ENCODE data around the gene UNC50. TPM values are rescaled to one million over a fixed set of nuclear protein-coding genes. Genes with fewer than 3 reads are reported as not detected.
"Not testable (repeated sequence)": the region's sequence is repeated elsewhere in the genome, so short reads cannot be mapped to it uniquely, and the experiment has no call there.

UNC50 gene
- total RNA-seq, 4 donors from 2014 or later = 12.0 to 57.9 (median 33.9) TPM

DNA sequence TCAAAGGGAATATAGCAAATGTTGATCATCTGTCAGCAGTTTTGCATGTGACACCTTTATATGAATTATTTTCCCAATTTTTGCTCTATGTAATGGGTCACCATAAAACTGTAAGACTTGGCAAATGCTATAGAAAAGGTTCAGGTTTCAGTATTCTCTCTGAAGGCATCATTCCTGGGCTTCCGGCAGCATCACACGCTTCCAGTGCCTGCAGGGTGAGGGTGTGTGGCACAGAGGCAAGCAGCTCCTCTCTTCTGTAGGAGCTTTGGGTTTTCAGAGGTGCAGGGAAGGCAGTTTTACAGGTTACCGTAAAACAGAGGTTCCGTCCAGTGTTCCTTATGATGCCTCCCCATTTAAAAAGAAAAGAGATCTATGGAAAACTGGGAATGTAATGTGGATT, 18.9 kb upstream of the UNC50 start:
- no peak overlapping the region for H3K4me3 ChIP-seq
- no peak for DNase-seq
- no peaks in the 10 kb centered on the region for H3K9me3 ChIP-seq
- intact Hi-C loops (cut with DNase I; ENCODE audit: low total_unique reads) = no loop called here
- H3K36me3 ChIP-seq = no peaks in the 10 kb centered on the region
- no peaks in the 10 kb centered on the region for H3K4me1 ChIP-seq
- H3K27ac ChIP-seq = no peak overlapping the region
- no peak for TF ChIP-seq POLR2A (IDR thresholded peaks at IDR 0.05)
- TF ChIP-seq, protein P1, sequence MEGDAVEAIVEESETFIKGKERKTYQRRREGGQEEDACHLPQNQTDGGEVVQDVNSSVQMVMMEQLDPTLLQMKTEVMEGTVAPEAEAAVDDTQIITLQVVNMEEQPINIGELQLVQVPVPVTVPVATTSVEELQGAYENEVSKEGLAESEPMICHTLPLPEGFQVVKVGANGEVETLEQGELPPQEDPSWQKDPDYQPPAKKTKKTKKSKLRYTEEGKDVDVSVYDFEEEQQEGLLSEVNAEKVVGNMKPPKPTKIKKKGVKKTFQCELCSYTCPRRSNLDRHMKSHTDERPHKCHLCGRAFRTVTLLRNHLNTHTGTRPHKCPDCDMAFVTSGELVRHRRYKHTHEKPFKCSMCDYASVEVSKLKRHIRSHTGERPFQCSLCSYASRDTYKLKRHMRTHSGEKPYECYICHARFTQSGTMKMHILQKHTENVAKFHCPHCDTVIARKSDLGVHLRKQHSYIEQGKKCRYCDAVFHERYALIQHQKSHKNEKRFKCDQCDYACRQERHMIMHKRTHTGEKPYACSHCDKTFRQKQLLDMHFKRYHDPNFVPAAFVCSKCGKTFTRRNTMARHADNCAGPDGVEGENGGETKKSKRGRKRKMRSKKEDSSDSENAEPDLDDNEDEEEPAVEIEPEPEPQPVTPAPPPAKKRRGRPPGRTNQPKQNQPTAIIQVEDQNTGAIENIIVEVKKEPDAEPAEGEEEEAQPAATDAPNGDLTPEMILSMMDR (IDR thresholded peaks at IDR 0.05) = no peak
- H3K27me3 ChIP-seq = no peaks in the 10 kb centered on the region

DNA sequence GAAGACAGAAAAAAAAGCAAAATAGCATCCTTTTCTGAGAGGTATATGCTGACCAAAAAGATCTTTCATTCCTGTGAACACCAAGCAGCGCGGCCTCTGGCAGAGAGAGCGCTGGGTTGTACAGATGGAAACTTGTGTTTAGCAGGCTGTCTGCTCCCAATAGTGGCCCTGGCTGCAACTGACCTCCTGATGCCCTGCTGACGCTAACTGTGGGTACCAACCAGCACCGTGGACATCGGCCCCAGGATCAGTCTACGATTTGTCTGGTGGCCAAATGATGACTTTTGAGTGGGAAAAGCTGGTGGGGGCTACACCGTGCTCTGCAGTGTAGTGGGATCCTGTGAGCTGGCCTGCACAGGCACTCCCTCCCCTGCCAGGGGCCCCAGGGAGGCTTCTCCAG, 15.8 kb upstream of the UNC50 start:
- TF ChIP-seq POLR2A (IDR thresholded peaks at IDR 0.05) = no peak
- TF ChIP-seq, protein P1 (IDR thresholded peaks at IDR 0.05) = no peak
- no peak overlapping the region for H3K4me3 ChIP-seq
- intact Hi-C loops (cut with DNase I; ENCODE audit: low total_unique reads) = no loop called here
- H3K4me1 ChIP-seq = no peaks in the 10 kb centered on the region
- DNase-seq = no peak
- no peaks in the 10 kb centered on the region for H3K9me3 ChIP-seq
- H3K36me3 ChIP-seq = no peaks in the 10 kb centered on the region
- H3K27me3 ChIP-seq = no peaks in the 10 kb centered on the region
- no peak overlapping the region for H3K27ac ChIP-seq

DNA sequence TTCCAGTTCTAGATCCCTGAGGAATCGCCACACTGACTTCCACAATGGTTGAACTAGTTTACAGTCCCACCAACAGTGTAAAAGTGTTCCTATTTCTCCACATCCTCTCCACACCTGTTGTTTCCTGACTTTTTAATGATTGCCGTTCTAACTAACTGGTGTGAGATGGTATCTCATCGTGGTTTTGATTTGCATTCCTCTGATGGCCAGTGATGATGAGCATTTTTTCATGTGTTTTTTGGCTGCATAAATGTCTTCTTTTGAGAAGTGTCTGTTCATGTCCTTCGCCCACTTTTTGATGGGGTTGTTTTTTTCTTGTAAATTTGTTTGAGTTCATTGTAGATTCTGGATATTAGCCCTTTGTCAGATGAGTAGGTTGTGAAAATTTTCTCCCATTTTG, 13.7 kb upstream of the UNC50 start:
- H3K27me3 ChIP-seq; DNase-seq; H3K36me3 ChIP-seq; H3K9me3 ChIP-seq; H3K27ac ChIP-seq; H3K4me3 ChIP-seq; H3K4me1 ChIP-seq; intact Hi-C loops (cut with DNase I; ENCODE audit: low total_unique reads): not testable (repeated sequence)

DNA sequence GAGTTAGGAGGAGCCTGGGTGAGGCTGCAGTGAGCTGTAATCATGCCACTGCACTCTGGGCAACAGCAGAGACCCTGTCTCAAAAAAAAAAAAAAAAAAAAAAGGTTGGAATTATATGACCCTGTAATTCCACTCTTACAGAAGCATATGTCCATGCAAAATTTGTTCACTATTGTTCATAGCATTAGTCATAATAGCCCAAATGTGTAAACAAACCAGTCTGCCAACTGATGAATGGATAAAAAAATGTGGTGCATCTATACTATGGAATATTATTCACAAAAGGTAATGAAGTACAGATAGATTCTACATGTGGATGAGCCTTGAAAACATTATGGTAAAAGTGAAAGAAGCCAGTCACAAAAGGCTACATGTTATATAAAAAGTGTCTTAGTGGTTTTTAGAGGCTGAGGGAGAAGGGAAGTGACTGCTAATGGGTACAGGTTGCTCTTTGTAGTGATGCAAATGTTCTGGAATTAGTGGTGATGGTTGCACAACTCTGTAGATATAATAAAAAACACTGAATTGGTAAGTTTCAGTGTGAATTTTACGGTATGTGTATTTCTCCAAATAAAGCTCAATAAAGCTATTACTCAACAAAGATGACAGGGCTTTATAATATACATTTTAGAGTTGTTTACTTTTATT, 9.5 kb upstream of the UNC50 start:
- intact Hi-C loops (cut with DNase I; ENCODE audit: low total_unique reads) = no loop called here
- no peak overlapping the region for H3K4me3 ChIP-seq
- H3K9me3 ChIP-seq = no peaks in the 10 kb centered on the region
- TF ChIP-seq POLR2A (IDR thresholded peaks at IDR 0.05) = no peak
- TF ChIP-seq, protein P1 (IDR thresholded peaks at IDR 0.05) = no peak
- H3K27me3 ChIP-seq = no peaks in the 10 kb centered on the region
- no peaks in the 10 kb centered on the region for H3K36me3 ChIP-seq
- no peak overlapping the region for H3K27ac ChIP-seq
- H3K4me1 ChIP-seq = no peaks in the 10 kb centered on the region
- DNase-seq = no peak

DNA sequence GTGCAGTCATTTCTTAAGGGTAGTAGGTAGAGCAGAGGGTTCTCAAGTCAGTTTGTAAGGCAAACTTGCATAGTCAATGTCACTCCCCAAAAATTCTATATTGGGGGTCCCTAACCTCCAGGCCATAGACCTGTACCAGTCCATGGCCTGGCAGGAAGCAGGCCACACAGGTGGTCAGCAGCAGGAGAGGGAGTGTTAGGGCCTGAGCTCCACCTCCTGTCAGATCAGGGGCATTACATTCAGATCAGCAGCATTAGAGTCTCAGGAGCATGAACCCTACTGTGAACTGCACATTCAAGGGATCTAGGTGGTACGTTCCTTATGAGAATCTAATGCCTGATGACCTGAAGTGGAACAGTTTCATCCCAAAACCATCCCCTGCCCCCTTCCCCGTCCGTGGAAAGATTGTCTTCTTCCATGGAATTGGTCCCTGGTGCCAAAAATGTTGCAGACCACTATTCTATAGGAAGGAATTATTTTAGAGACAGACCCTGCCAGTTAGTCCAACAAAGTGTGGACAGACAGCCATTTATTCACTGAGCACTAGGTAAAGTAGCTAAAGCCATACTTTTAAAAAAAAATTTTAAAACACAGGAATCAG, 6.8 kb upstream of the UNC50 start:
- Histone ChIP-seq H3K27ac (no peak overlapping the region), H3K4me3 (no peak overlapping the region), H3K27me3 (no peaks in the 10 kb centered on the region), H3K9me3 (no peaks in the 10 kb centered on the region), H3K36me3 (no peaks in the 10 kb centered on the region), H3K4me1 (peaks cover 0 to under 1% of the 10 kb centered on the region in 2 donors)
- TF ChIP-seq, protein P1 (IDR thresholded peaks at IDR 0.05) = peak; percentile 9 to 24 (median 16)
- TF ChIP-seq POLR2A (IDR thresholded peaks at IDR 0.05) = no peak
- DNase-seq = no peak
- intact Hi-C loops (cut with DNase I; ENCODE audit: low total_unique reads) = no loop called here
